NB4 (cell line): ENCODE measurements around the gene TTLL5.

ENCODE experiments used
- DNase-seq: peaks from one replicate; pipeline ENCODE4 v3.0.0; 2010; ENCODE audit warnings: low read depth
- H3K4me3 ChIP-seq: one replicate; pipeline ENCODE4 v1.5.1; 2011; ENCODE audit warnings: mild to moderate bottlenecking, low read depth, low read length, moderate library complexity
- CTCF ChIP-seq: IDR thresholded peaks from one replicate; pipeline ENCODE4 v1.5.1; 2012; ENCODE audit warnings: low read depth, low read length
- MAX ChIP-seq: IDR thresholded peaks from 2 replicates; pipeline ENCODE4 v1.6.1; 2011; ENCODE audit warnings: low read depth, low read length
- MYC ChIP-seq: IDR thresholded peaks from 2 replicates; pipeline ENCODE4 v1.6.1; 2011; ENCODE audit warnings: low read depth, low read length
- POLR2A ChIP-seq: IDR thresholded peaks from 2 replicates; pipeline ENCODE4 v1.6.1; 2011; ENCODE audit warnings: mild to moderate bottlenecking; ENCODE audit not compliant: insufficient read length; ENCODE audit errors: extremely low read depth

The TTLL5 gene

GRCh38 chr14:75732888-75733287 lies 71.8 kb downstream of the TTLL5 start:
- DNase-seq, result no peak
- no peak overlapping the region for H3K4me3 ChIP-seq
- TF ChIP-seq POLR2A (no peak), CTCF (no peak), MAX (no peak), MYC (no peak)

- DNase-seq, result no peak
- TF ChIP-seq POLR2A, result no peak
- TF ChIP-seq MAX, result no peak
- TF ChIP-seq MYC, result no peak
- no peak for TF ChIP-seq CTCF
- H3K4me3 ChIP-seq, result no peak overlapping the region
Measured at GRCh38 chr14:75734854-75735253, 73.8 kb downstream of the TTLL5 start.

DNA sequence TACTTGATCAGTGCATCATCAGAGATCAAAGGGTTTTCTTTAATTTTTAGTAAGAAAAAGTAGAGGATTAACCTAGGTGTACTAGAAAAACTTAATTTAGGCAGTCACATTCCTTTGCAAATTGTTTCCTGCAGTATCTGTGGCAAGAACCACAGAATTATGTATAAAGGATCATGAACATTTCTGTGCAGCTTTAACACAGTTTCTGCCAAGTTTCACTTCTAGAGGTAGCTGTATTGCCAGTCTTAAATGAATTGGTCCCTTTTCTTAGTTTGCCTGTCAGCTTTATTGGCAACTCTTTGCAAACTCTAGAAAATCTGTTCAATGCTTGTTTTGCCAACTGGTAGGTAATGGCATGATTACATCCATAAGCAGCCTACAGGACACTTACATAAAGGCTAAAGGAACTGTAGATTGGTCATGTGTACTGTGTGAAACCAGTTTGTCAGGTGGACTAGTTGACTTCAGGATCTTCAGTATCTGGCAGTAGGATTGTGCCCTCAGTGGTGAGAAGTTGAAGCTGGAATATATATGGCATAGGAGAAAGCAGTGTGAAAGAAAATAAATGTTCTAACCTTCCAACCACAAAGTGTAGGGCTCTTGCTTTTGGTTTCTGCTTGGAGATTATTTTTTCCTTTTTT lies 75.9 kb downstream of the TTLL5 start:
- H3K4me3 ChIP-seq, result no peak overlapping the region
- DNase-seq, result no peak
- TF ChIP-seq MYC, result no peak
- no peak for TF ChIP-seq CTCF
- TF ChIP-seq POLR2A, result no peak
- TF ChIP-seq MAX, result no peak

- no peak overlapping the region for H3K4me3 ChIP-seq
- TF ChIP-seq CTCF (no peak), MYC (no peak), POLR2A (no peak), MAX (no peak)
- DNase-seq, result no peak
Measured at GRCh38 chr14:75738192-75738591, 77.1 kb downstream of the TTLL5 start.

DNA sequence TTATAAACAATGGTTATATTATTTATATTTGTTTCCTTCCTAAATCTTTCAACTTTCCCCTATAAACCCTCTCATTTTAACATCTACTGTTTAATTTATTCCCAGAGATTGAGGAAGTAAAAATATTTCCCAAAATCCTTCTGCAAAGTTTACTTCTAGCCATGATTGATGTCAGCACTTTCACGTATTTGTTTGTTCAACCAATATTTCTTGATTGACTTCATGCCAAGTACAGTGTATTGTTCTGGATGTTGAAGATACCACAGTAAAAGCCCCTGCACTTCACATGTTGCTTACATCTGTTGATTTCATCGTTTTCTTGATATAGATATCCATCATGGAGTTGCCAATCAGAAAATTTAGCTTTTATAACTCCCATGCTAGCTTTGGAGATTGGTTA lies 81.8 kb downstream of the TTLL5 start:
- no peak overlapping the region for H3K4me3 ChIP-seq
- no peak for TF ChIP-seq CTCF
- no peak for TF ChIP-seq MAX
- no peak for TF ChIP-seq MYC
- TF ChIP-seq POLR2A, result no peak
- DNase-seq, result no peak
